SK-N-SH treated with all-trans-retinoic acid at 6 μM for 48 hours (cell line): ENCODE results near the gene HMGCS1.

Experiments
- ATAC-seq: fragments of 200-7000 bp; cut with Tn5 transposase; 3 replicates; pipeline ENCODE4 v1.9.1; 2020; ENCODE audit warnings: mild to moderate bottlenecking, moderate library complexity
- ARNTL ChIP-seq: fragments of 450-650 bp; formaldehyde crosslinking; IDR thresholded peaks from 2 replicates; pipeline ENCODE4 v1.5.0; 2020; ENCODE audit warnings: low read depth, mild to moderate bottlenecking, moderate library complexity, borderline replicate concordance
- BACH2 ChIP-seq: fragments of 250-450 bp; sonication (Bioruptor Pico); IDR thresholded peaks from 2 replicates; pipeline ENCODE4 v1.9.0; 2021; ENCODE audit warnings: mild to moderate bottlenecking, borderline replicate concordance
- CREB5 ChIP-seq: fragments of 250-450 bp; sonication (Bioruptor Pico); IDR thresholded peaks from 2 replicates; pipeline ENCODE4 v1.5.1; 2020; ENCODE audit warnings: low read depth, mild to moderate bottlenecking, moderate library complexity
- CSDC2 ChIP-seq: fragments of 250-450 bp; sonication (Bioruptor Pico); IDR thresholded peaks from 2 replicates; pipeline ENCODE4 v1.5.0; 2020; ENCODE audit warnings: mild to moderate bottlenecking, moderate library complexity
- ESRRG ChIP-seq: fragments of 250-450 bp; sonication (Bioruptor Pico); IDR thresholded peaks from 2 replicates; pipeline ENCODE4 v1.6.1; 2021; ENCODE audit warnings: mild to moderate bottlenecking
- GLIS3 ChIP-seq: fragments of 250-450 bp; sonication (Bioruptor Pico); IDR thresholded peaks from 2 replicates; pipeline ENCODE4 v1.5.0; 2020; ENCODE audit warnings: mild to moderate bottlenecking, moderate library complexity
- ISL1 ChIP-seq: fragments of 250-450 bp; sonication (Bioruptor Pico); IDR thresholded peaks from 2 replicates; pipeline ENCODE4 v2.1.2; 2022; ENCODE audit warnings: mild to moderate bottlenecking, moderate library complexity
- OSR1 ChIP-seq: fragments of 250-450 bp; sonication (Bioruptor Pico); IDR thresholded peaks from 2 replicates; pipeline ENCODE4 v1.8.0; 2022; ENCODE audit warnings: moderate library complexity, mild to moderate bottlenecking, inconsistent platforms
- PATZ1 ChIP-seq: fragments of 250-450 bp; sonication (Bioruptor Pico); IDR thresholded peaks from 2 replicates; pipeline ENCODE4 v1.8.0; 2020; ENCODE audit warnings: mild to moderate bottlenecking, moderate library complexity, borderline replicate concordance
- POU6F1 ChIP-seq: fragments of 250-450 bp; sonication (Bioruptor Pico); IDR thresholded peaks from 2 replicates; pipeline ENCODE4 v1.8.0; 2021; ENCODE audit warnings: low read depth, mild to moderate bottlenecking, moderate library complexity, borderline replicate concordance
- PPARA ChIP-seq: fragments of 250-450 bp; sonication (Bioruptor Pico); IDR thresholded peaks from 2 replicates; pipeline ENCODE4 v1.5.0; 2020; ENCODE audit warnings: mild to moderate bottlenecking, borderline replicate concordance
- RARB ChIP-seq: fragments of 250-450 bp; sonication (Bioruptor Pico); IDR thresholded peaks from 2 replicates; pipeline ENCODE4 v1.8.0; 2021; ENCODE audit warnings: mild to moderate bottlenecking, moderate library complexity
- TSHZ2 ChIP-seq: fragments of 250-450 bp; sonication (Bioruptor Pico); IDR thresholded peaks from 2 replicates; pipeline ENCODE4 v1.5.0; 2020; ENCODE audit warnings: mild to moderate bottlenecking, moderate library complexity
- ZC3H10 ChIP-seq: fragments of 250-450 bp; sonication (Bioruptor Pico); IDR thresholded peaks from 2 replicates; pipeline ENCODE4 v1.5.1; 2021; ENCODE audit warnings: mild to moderate bottlenecking, moderate library complexity
- ZFP3 ChIP-seq: fragments of 250-450 bp; sonication (Bioruptor Pico); IDR thresholded peaks from 2 replicates; pipeline ENCODE4 v1.5.0; 2020; ENCODE audit warnings: mild to moderate bottlenecking, moderate library complexity
- ZFP30 ChIP-seq: fragments of 450-650 bp; formaldehyde crosslinking; IDR thresholded peaks from 2 replicates; pipeline ENCODE4 v1.5.0; 2022; ENCODE audit warnings: mild to moderate bottlenecking, moderate library complexity
- ZNF565 ChIP-seq: fragments of 450-650 bp; formaldehyde crosslinking; conservative IDR thresholded peaks from 2 replicates; pipeline ENCODE4 v1.5.0; 2020; ENCODE audit warnings: low read depth, mild to moderate bottlenecking, moderate library complexity
- ZNF70 ChIP-seq: fragments of 450-650 bp; formaldehyde crosslinking; IDR thresholded peaks from 2 replicates; pipeline ENCODE4 v1.5.0; 2020; ENCODE audit warnings: mild to moderate bottlenecking, moderate library complexity
- ZNF8 ChIP-seq: fragments of 450-650 bp; formaldehyde crosslinking; IDR thresholded peaks from 2 replicates; pipeline ENCODE4 v1.5.0; 2020; ENCODE audit warnings: mild to moderate bottlenecking, moderate library complexity

Gene HMGCS1

GRCh38 chr5:43348207-43348606, 35.0 kb upstream of the HMGCS1 start:
- TF ChIP-seq CREB5 (CRISPR knock-in tag) (no peak), PATZ1 (CRISPR knock-in tag) (no peak), ZFP30 (CRISPR knock-in tag) (no peak), ZFP3 (no peak), ZNF565 (no peak), ARNTL (CRISPR knock-in tag) (no peak), PPARA (no peak), ESRRG (CRISPR knock-in tag) (no peak), RARB (no peak), CSDC2 (CRISPR knock-in tag) (no peak), ZNF8 (CRISPR knock-in tag) (no peak), ISL1 (no peak), OSR1 (CRISPR knock-in tag) (no peak), GLIS3 (CRISPR knock-in tag) (no peak), ZC3H10 (no peak), TSHZ2 (no peak), POU6F1 (CRISPR knock-in tag) (no peak)
- no peak for ATAC-seq

GRCh38 chr5:43338862-43339261, 25.6 kb upstream of the HMGCS1 start:
- no peak for ATAC-seq
- TF ChIP-seq TSHZ2 (no peak), ZNF565 (no peak), ZNF70 (CRISPR knock-in tag) (no peak), ZNF8 (CRISPR knock-in tag) (no peak), ARNTL (CRISPR knock-in tag) (no peak), PATZ1 (CRISPR knock-in tag) (no peak), ISL1 (no peak), BACH2 (CRISPR knock-in tag) (no peak), CSDC2 (CRISPR knock-in tag) (no peak), ZFP3 (no peak), ZFP30 (CRISPR knock-in tag) (no peak)
